Naive B cell (primary cell): ENCODE data around the gene CHRNA10. TPM values are rescaled to one million over a fixed set of nuclear protein-coding genes. Genes with fewer than 3 reads are reported as not detected.
"Not testable (repeated sequence)": the region's sequence is repeated elsewhere in the genome, so short reads cannot be mapped to it uniquely, and the experiment has no call there.

Experiments
- ATAC-seq, 2 donors: fragments of 150-1000 bp; cut with Tn5 transposase; 2 replicates each; pipeline ENCODE4 v1.10.0; 2021; ENCODE audit warnings: low read depth in 2 of 2, mild to moderate bottlenecking in 2 of 2, moderate library complexity in 2 of 2
- DNase-seq: peaks from one replicate; pipeline ENCODE4 v3.0.0; 2022
- H3K27ac Mint-ChIP-seq, 6 donors: one replicate each; pipeline ENCODE4 v1.8.0; 2020 to 2022; ENCODE audit warnings: mild to moderate bottlenecking in 6 of 6, mixed read lengths in 6 of 6, moderate library complexity in 5 of 6, inconsistent platforms in 2 of 6
- H3K27me3 Mint-ChIP-seq, 3 donors: one replicate each; pipeline ENCODE4 v1.8.0; 2021 to 2022; ENCODE audit warnings: mixed read lengths in 3 of 3, mild to moderate bottlenecking in 1 of 3
- H3K36me3 Mint-ChIP-seq, 2 donors: one replicate each; pipeline ENCODE4 v1.8.0; 2020 to 2022; ENCODE audit warnings: mixed read lengths in 2 of 2, inconsistent platforms in 1 of 2, mild to moderate bottlenecking in 1 of 2
- H3K4me1 Mint-ChIP-seq, 3 donors: one replicate each; pipeline ENCODE4 v1.8.0; 2020 to 2022; ENCODE audit warnings: mixed read lengths in 3 of 3, inconsistent platforms in 1 of 3, mild to moderate bottlenecking in 1 of 3, moderate library complexity in 1 of 3
- H3K4me3 Mint-ChIP-seq, 8 donors: one replicate each; pipeline ENCODE4 v1.8.0; 2020 to 2022; ENCODE audit warnings: mild to moderate bottlenecking in 8 of 8, mixed read lengths in 8 of 8, moderate library complexity in 8 of 8, inconsistent platforms in 2 of 8
- H3K9me3 Mint-ChIP-seq, 7 donors: one replicate each; pipeline ENCODE4 v1.8.0; 2020 to 2022; ENCODE audit warnings: mixed read lengths in 7 of 7, mild to moderate bottlenecking in 5 of 7, inconsistent platforms in 2 of 7, moderate library complexity in 1 of 7
- polyA plus RNA-seq, 6 donors: library from polyadenylated mRNA; unstranded; fragments of 300-500 nt; fragmentation: Illumina TruSeq; gene quantifications; one replicate each; pipeline ENCODE4 v1.2.3, GENCODE V29; 2021; ENCODE audit warnings: low read depth in 6 of 6

Gene CHRNA10
- polyA plus RNA-seq, 6 donors from 2014 or later: 0.15 to 0.64 (median 0.27) TPM; not detected in 3

DNA sequence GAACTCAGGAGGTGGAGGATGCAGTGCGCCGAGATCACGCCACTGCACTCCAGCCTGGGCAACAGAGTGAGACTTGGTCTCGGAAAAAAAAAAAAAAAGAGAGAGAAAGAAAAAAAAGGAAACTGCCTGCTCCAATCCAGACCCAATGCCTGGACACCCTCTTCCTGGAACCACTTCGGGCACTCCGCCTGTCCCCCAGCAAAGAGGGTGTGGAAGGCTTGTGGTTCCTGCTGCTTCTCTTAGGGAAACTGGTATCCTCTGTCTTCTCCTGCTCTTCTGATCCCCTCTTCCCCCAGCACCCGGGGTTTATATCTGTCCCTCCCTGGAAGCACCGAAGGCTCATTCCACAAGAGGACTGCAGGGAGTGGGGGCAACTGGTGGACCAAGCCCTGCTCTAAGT lies 12.9 kb downstream of the CHRNA10 start:
- Mint-ChIP-seq H3K27me3 (peaks cover 8 to 15% (median 10%) of the 10 kb centered on the region in 3 donors), H3K4me1 (peaks cover 0 to 4% (median 0%) of the 10 kb centered on the region in 3 donors), H3K36me3 (no peaks in the 10 kb centered on the region), H3K4me3 (no peak overlapping the region), H3K27ac (no peak overlapping the region), H3K9me3 (no peaks in the 10 kb centered on the region)
- DNase-seq: no peak
- ATAC-seq: no peak

DNA sequence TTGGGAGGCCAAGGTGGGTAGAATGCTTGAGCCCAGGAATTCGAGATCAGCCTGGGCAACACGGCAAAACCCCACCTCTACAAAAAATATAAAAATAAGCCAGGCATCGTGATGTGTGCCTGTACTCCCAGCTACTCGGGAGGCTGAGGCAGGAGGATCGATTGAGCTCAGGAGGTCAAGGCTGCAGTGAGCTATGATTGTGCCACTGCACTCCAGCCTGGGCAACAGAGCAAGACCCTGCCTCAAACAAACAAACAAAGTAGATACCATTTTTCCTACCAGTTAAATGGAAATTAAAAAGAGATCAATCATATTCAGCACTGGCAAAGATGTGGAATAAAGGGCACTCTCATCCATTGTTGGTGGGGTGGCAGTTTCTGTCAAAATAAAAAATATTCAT lies 13.9 kb downstream of the CHRNA10 start:
- not testable (repeated sequence) for H3K9me3 Mint-ChIP-seq, H3K4me3 Mint-ChIP-seq, H3K4me1 Mint-ChIP-seq, H3K36me3 Mint-ChIP-seq, DNase-seq, ATAC-seq
- peaks cover 8 to 15% (median 10%) of the 10 kb centered on the region in 3 donors for H3K27me3 Mint-ChIP-seq
- peak overlapping the region in 1 of 6 donors; percentile 42 for H3K27ac Mint-ChIP-seq

GRCh38 chr11:3655547-3655946 lies 15.6 kb downstream of the CHRNA10 start:
- H3K27me3 Mint-ChIP-seq: peaks cover 10 to 29% (median 22%) of the 10 kb centered on the region in 3 donors
- no peak overlapping the region for H3K27ac Mint-ChIP-seq
- H3K36me3 Mint-ChIP-seq: no peaks in the 10 kb centered on the region
- no peaks in the 10 kb centered on the region for H3K4me1 Mint-ChIP-seq
- H3K9me3 Mint-ChIP-seq: no peaks in the 10 kb centered on the region
- DNase-seq (no peak), ATAC-seq (no peak)
- H3K4me3 Mint-ChIP-seq: no peak overlapping the region

- not testable (repeated sequence) for H3K36me3 Mint-ChIP-seq, H3K4me1 Mint-ChIP-seq, DNase-seq, H3K4me3 Mint-ChIP-seq, H3K27ac Mint-ChIP-seq, ATAC-seq, H3K9me3 Mint-ChIP-seq
- peaks cover 0 to 47% (median 43%) of the 10 kb centered on the region in 3 donors for H3K27me3 Mint-ChIP-seq
Observed at GRCh38 chr11:3652514-3652913, 18.7 kb downstream of the CHRNA10 start.

GRCh38 chr11:3649374-3649773 lies 21.8 kb downstream of the CHRNA10 start:
- H3K36me3 Mint-ChIP-seq, DNase-seq, H3K4me3 Mint-ChIP-seq, H3K9me3 Mint-ChIP-seq, ATAC-seq, H3K4me1 Mint-ChIP-seq: not testable (repeated sequence)
- Mint-ChIP-seq H3K27ac (peak overlapping the region in 1 of 6 donors; percentile 67), H3K27me3 (peaks cover 18 to 69% (median 60%) of the 10 kb centered on the region in 3 donors)

- not testable (repeated sequence) for H3K27ac Mint-ChIP-seq, DNase-seq, ATAC-seq, H3K4me1 Mint-ChIP-seq, H3K4me3 Mint-ChIP-seq
- peaks cover 0 to 11% (median 2%) of the 10 kb centered on the region in 7 donors for H3K9me3 Mint-ChIP-seq
- H3K36me3 Mint-ChIP-seq: peaks cover 0 to 11% of the 10 kb centered on the region in 2 donors
- peaks cover 23 to 74% (median 62%) of the 10 kb centered on the region in 3 donors for H3K27me3 Mint-ChIP-seq
Observed at GRCh38 chr11:3648843-3649242, 22.3 kb downstream of the CHRNA10 start.

GRCh38 chr11:3645552-3645951 lies 25.6 kb downstream of the CHRNA10 start:
- H3K27ac Mint-ChIP-seq: no peak overlapping the region
- peaks cover 44 to 82% (median 53%) of the 10 kb centered on the region in 3 donors for H3K27me3 Mint-ChIP-seq
- ATAC-seq (no peak), DNase-seq (no peak)
- no peak overlapping the region for H3K4me3 Mint-ChIP-seq
- H3K36me3 Mint-ChIP-seq: peaks cover 0 to 18% of the 10 kb centered on the region in 2 donors
- peaks cover 0 to 11% (median 2%) of the 10 kb centered on the region in 7 donors for H3K9me3 Mint-ChIP-seq
- peaks cover 6 to 12% (median 10%) of the 10 kb centered on the region in 3 donors for H3K4me1 Mint-ChIP-seq

GRCh38 chr11:3644817-3645235 lies 26.4 kb downstream of the CHRNA10 start, which contains the start of gene ART1:
Gene ART1 (plus strand): TSS chr11:3645128. CDS start chr11:3659214, 14,086 bp downstream.
- H3K9me3 Mint-ChIP-seq: peaks cover 0 to 11% (median 2%) of the 10 kb centered on the region in 7 donors
- peak within 1 kb of the TSS in 1 of 6 donors; percentile 41 for H3K27ac Mint-ChIP-seq
- peaks cover 0 to 18% of the 10 kb centered on the region in 2 donors for H3K36me3 Mint-ChIP-seq
- ATAC-seq (no peak), DNase-seq (no peak)
- peaks cover 48 to 75% (median 49%) of the 10 kb centered on the region in 3 donors for H3K27me3 Mint-ChIP-seq
- peak within 1 kb of the TSS in 3 of 8 donors; percentile 15 to 30 (median 25) for H3K4me3 Mint-ChIP-seq
- H3K4me1 Mint-ChIP-seq: peaks cover 6 to 12% (median 10%) of the 10 kb centered on the region in 3 donors

- peaks cover 38 to 68% (median 61%) of the 10 kb centered on the region in 3 donors for H3K27me3 Mint-ChIP-seq
- H3K36me3 Mint-ChIP-seq: peaks cover 0 to 18% of the 10 kb centered on the region in 2 donors
- not testable (repeated sequence) for H3K27ac Mint-ChIP-seq, DNase-seq, ATAC-seq
- peak overlapping the region in 5 of 8 donors; percentile 55 to 85 (median 75) for H3K4me3 Mint-ChIP-seq
- peaks cover 0 to 11% (median 2%) of the 10 kb centered on the region in 7 donors for H3K9me3 Mint-ChIP-seq
- H3K4me1 Mint-ChIP-seq: peaks cover 6 to 12% (median 10%) of the 10 kb centered on the region in 3 donors
Observed at GRCh38 chr11:3643102-3643546, 28.1 kb downstream of the CHRNA10 start.

DNA sequence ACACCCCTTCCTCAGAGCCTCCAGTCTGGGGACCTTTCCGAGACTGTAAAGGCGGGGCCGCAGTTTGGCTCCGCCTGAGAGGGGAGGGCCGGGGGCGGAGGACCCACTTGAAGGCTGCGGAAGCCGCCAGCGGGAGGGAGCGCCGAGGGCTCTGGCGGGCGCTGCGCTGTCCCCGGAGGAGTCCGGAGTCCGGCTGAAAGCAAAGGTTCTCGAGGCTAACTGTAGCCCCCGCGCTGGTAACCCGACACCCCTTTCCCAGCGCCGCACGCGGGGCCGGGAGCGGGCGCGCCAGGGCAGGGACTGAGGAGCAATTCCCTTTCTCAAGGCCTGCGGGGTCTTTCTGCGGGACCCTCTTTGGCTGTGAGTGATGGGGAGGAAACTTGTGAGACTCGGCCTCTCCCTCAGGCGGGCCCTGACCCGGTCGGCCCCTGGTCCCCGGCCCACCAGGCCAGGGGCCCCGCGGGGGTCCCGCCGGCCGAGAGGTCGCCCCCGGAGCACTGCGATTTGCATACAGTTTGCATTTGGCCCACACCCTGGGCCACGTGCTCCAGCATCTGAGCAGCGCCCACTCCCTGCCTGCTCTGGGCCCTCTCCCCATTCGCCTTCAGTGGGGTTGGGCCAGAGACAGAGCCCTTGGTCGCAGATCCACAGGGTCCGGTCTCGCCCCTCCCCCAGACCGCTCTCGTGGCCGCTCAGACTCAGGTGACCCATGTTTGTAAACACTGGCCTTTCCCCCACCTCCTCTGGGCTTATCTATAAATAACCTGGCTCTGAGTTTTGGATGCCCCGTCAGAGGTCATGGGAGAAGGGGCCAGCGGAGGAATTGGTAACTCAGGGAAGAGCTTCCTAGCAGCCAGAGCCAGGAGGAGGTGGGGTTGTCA lies 28.9 kb downstream of the CHRNA10 start:
- Mint-ChIP-seq H3K36me3 (peaks cover 0 to 18% of the 10 kb centered on the region in 2 donors), H3K27me3 (peaks cover 32 to 63% (median 61%) of the 10 kb centered on the region in 3 donors)

GRCh38 chr11:3641701-3642070 lies 29.5 kb downstream of the CHRNA10 start, which contains the start of gene ART5:
Gene ART5 (minus strand): TSS chr11:3641992. CDS start chr11:3641862, 130 bp downstream.
- ATAC-seq: no peak
- Mint-ChIP-seq H3K27ac (peak within 1 kb of the TSS in 4 of 6 donors; percentile 21 to 89 (median 64)), H3K36me3 (peaks cover 0 to 18% of the 10 kb centered on the region in 2 donors), H3K4me1 (peaks cover 6 to 12% (median 10%) of the 10 kb centered on the region in 3 donors), H3K9me3 (peaks cover 0 to 11% (median 2%) of the 10 kb centered on the region in 7 donors), H3K4me3 (peak within 1 kb of the TSS; percentile 57 to 89 (median 80)), H3K27me3 (peaks cover 30 to 64% (median 61%) of the 10 kb centered on the region in 3 donors)
- no peak for DNase-seq

More for the DNA sequence above, 28.9 kb downstream of the CHRNA10 start:
- H3K4me3 Mint-ChIP-seq: peak overlapping the region; percentile 57 to 88 (median 75)
- DNase-seq (peak; percentile 32), ATAC-seq (peak; percentile 90 to 92)
- H3K4me1 Mint-ChIP-seq: peaks cover 6 to 12% (median 10%) of the 10 kb centered on the region in 3 donors
- peak overlapping the region in 3 of 6 donors; percentile 21 to 64 (median 52) for H3K27ac Mint-ChIP-seq
- peaks cover 0 to 11% (median 2%) of the 10 kb centered on the region in 7 donors for H3K9me3 Mint-ChIP-seq

- DNase-seq: no peak
- ATAC-seq: no peak
- H3K4me1 Mint-ChIP-seq: peaks cover 6 to 12% (median 10%) of the 10 kb centered on the region in 3 donors
- peak overlapping the region in 7 of 8 donors; percentile 56 to 89 (median 75) for H3K4me3 Mint-ChIP-seq
- H3K36me3 Mint-ChIP-seq: peaks cover 0 to 18% of the 10 kb centered on the region in 2 donors
- peak overlapping the region in 3 of 6 donors; percentile 47 to 89 (median 65) for H3K27ac Mint-ChIP-seq
- peaks cover 25 to 69% (median 61%) of the 10 kb centered on the region in 3 donors for H3K27me3 Mint-ChIP-seq
- peaks cover 0 to 11% (median 2%) of the 10 kb centered on the region in 7 donors for H3K9me3 Mint-ChIP-seq
Observed at GRCh38 chr11:3641191-3641590, 30.0 kb downstream of the CHRNA10 start.

GRCh38 chr11:3639841-3640240 lies 31.3 kb downstream of the CHRNA10 start:
- Mint-ChIP-seq H3K4me1 (peaks cover 6 to 12% (median 10%) of the 10 kb centered on the region in 3 donors), H3K27ac (no peak overlapping the region), H3K4me3 (no peak overlapping the region), H3K27me3 (peaks cover 16 to 68% (median 47%) of the 10 kb centered on the region in 3 donors), H3K36me3 (peaks cover 0 to 15% of the 10 kb centered on the region in 2 donors), H3K9me3 (peaks cover 0 to 7% (median 2%) of the 10 kb centered on the region in 7 donors)
- ATAC-seq (no peak), DNase-seq (no peak)
